CD4-positive, alpha-beta T cell treated with Interleukin-4 for 4 hours (primary cell): ENCODE measurements around the gene NACC1.

ENCODE experiments used
- DNase-seq: peaks from one replicate; pipeline ENCODE4 v3.0.0-alpha.2; 2020

The NACC1 gene

DNA sequence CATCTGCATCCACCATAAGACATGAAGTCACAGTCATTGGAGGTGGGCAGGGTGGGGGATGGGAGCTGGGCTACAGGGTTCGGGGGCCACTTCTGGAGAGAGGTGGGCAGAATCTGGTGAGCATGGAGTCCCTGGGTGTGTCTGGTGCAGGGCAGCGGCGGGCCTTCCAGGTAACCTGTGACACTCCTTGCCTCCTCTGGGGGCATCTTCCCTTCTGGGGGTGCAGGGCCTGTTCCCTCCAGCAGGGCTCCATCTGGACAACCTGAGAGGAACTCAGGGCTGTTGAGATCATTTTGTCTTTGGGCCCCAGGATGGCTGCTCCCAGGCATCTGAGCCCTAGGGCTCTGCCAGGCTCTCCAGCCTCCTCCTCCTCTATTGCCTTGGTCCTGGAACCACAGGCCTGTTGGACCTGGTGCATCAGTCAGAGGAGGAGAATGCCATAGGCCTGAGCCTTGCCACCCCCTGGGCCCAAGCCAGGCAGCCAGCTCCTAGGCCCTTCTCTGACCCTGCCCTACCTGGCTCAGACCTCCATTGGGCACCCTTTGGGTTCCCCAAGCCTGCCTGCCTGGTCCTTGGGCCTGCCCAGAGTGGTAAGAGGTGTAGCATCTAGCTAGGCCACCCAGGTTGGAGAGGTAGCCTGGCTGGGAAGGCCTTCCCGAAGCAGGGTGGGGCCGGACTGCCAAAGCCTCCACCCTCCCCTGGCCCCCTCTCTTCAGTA is 28.8 kb upstream of the NACC1 start:
- DNase-seq: no peak

DNA sequence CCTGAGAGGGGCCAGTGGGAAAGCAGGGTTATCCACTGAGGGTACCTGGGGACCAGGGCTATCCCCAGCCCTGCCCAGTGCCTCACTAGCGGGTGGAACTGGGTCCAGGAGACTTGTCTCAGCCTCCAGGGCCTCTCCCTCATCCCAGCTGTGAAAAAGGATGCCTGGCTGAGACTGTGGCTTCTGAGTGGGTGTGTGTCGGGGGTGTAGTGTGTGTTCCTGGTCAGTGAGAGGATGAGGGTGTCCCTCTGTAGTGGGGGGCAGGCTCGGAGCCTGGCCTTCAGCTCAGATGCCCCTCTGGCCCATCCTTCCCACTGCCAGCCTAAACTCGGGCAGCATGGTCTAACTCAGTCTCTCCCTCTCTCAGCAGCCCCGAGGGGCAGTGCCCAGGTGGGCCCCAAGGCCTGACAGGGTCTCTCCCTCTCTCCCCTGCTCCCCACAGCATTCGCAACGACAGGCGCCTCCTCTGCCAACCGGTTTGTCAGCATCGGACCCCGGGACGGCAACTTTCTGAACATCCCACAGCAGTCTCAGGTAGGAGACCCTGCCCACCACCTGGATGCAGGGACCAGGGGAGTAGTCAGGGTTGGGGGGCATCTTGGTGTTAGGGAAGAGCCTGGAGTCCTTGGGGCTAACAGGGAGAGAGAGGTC is 28.1 kb upstream of the NACC1 start:
- DNase-seq: no peak

DNA sequence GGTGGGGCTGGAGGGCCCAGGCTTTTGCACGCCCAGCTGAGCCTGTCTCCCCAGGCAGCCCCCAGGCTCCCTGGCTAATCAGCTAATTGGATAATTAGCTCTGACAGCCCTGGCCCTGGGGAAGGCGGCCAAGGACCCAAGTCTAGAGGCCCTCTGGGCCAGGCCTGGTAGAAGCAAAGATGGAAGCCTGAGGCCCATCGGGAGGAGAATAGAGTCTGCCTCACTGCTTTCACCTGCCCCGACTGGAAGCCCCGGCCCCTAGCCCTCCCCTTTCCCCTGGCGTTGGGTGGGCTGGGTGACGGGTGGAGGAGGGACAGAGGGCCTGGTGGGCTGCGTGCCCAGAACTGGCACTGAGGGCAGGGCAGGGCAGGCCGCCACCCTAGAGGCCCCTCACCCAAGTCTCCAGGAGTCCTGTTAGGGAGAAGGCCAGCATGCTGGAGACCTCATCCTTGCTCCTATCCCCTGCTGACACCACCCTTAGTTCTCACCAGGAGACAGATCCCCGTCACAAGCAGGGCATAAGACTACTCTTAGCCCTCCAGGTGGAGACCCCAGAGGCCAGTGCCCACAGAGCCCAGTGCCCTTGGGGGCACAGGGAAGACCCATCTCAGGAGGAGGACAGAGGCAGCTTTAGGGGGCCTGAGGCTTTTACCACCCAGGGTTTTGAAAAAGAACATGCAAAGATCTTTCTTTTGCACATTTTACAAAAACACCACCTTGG is 27.4 kb upstream of the NACC1 start:
- no peak for DNase-seq

DNA sequence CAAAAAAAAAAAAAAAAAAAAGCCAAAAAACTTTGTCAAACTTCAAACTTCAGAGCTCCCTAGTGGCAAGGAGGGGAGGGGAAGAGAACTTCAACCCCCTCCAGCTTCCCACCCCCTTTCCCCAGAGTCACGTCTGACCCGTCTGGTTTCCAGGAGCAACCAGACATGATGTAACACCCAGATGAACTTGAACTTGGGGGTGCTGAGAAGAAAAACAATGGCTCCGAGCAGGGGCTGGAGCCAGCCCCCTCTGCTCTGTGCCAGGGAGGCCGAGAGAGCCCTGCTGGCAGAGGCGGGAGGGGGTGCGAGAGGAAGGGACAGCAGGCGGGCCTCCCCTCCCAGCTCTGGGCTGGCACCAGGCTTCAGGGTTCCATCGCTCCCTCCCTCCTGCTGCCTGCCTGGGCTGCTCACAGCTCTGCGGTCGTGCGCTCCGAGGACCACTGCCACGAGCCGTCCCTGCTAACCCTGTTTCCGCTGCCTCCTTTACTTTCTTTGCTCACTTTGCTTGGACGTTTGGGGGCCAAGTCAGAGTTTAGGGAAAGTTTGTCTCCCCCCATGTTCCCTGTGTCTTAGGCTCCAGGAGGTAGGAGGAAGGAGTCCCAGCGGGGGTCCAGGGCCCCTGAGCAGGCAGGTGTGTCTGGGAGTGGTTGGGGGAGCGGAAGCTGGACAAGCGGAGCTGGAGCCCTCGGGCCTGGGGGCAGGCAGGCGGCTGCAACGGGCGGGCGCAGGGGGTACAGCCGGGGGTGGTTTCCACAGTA is 26.5 kb upstream of the NACC1 start:
- no peak for DNase-seq

DNA sequence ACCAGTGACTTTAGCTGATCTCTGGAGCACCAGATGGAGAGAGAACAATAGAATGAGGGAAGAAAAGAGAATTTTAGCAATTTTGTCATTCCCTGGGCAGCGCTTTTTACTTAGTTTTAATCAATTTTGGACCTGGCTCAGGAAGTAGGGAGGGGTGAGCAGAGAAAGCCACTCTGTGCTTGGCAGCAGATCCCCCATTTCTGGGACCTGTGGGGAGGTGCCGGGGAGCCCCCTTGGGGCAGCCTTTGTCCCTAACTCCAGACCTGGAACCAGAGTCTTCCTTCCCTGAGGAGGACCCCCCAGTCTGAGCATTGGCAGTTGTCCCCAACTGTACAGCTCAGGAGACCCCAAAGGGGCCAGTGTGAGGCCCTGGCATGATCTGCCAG is 25.9 kb upstream of the NACC1 start:
- DNase-seq: no peak

GRCh38 chr19:13092606-13093235 is 25.3 kb upstream of the NACC1 start:
- DNase-seq: no peak

- peak; percentile 79 for DNase-seq
Observed at GRCh38 chr19:13093407-13094105, 24.5 kb upstream of the NACC1 start.

DNA sequence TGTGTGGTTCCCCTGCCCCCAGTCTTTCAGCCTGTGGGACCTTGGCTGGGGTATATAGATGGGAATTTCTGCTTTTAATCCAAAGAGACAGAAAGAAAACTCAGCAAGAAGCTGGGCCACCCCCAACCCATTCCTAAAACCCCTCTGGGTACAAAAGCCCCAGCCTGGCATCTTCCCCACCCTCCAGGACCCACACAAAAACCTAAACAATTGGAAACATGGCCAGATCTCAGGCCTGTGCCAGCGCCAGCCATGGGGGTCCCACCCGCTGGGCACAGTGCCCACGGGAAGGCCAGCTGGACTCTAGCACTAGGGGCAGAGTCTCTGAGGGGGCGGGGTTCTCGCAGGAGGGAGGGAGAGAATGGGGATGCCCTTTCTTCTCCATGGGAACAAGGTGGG is 24.0 kb upstream of the NACC1 start:
- no peak for DNase-seq

GRCh38 chr19:13094771-13095392 is 23.2 kb upstream of the NACC1 start:
- DNase-seq: peak; percentile 12

- DNase-seq: peak; percentile 3
Observed at GRCh38 chr19:13095393-13095784, 22.7 kb upstream of the NACC1 start.

GRCh38 chr19:13095934-13096927 is 21.8 kb upstream of the NACC1 start:
- no peak for DNase-seq

DNA sequence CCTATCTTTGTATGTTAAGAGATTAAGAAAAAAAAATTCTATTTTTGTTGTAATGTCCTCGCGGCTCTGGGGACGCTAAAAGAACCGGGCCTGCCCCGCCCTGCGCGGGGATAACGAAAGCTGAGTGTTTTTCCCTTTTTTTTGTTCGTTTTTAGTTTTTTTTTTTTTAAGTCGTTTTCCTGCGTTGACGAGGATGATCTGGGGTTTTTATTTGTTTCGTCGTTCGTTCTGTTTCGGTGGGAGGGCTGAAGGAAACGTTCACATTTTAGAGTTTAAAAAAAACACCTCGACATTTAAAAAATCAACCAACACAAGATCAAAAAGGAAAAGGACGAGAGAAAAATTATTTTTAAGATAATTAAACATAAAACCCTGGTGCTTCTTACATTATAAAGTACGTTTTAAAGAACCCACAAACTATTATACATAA is 21.0 kb upstream of the NACC1 start:
- DNase-seq: no peak

- DNase-seq: no peak
Observed at GRCh38 chr19:13097463-13098258, 20.4 kb upstream of the NACC1 start.

GRCh38 chr19:13098277-13099072 is 19.6 kb upstream of the NACC1 start:
- peak; percentile 39 for DNase-seq

DNA sequence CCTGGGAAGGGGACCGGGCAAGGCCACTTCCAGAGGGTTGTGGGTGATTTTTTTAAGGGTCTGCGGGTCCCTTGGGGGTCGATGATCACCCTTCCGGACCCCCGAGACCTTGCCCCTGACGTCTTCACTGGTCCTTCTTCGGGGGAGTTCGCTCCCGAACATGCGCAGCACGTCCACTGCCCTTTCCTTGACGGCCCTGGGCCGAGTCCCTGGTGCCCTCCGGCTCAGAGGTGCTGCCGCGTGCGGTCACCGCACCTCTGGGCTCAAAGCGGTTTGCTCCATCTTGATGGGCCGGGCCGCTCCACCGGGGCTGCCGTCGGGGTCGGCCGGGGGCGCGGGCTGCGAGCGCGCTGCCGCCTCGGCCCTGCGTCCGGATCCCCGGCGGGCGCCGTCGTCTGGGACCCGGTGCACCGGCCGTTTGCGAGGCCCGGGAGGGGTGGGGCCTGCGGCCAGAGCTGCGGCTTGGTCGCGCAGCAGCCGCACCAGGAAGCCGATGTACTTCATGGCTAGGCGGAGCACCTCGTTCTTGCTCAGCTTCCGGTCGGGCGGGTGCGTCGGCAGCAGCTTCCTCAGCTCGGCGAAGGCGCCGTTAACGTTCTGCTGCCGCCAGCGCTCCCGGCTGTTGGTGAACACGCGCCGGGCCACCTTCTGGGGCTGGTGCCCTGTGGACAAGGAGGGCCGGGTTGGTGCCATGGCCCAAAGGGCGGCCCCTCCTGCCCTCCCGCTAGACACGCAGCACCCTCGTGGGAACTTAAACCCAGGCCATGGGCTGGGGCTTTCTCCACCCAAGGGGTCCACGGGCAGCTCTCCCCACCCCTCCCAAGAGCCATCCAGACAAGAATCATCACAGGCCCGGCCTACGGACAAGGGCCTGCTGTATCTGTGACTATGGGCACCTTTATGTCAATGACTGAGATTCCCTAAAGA is 18.7 kb upstream of the NACC1 start:
- DNase-seq: peak; percentile 81

GRCh38 chr19:13100031-13100588 is 18.0 kb upstream of the NACC1 start:
- peak; percentile 88 for DNase-seq
